HG02623 (cell line): ENCODE results near the gene NOP10.
A peak's percentile ranks its signal among the peaks of the same experiment; 100 is the strongest.
"Not testable (repeated sequence)": the region's sequence is repeated elsewhere in the genome, so short reads cannot be mapped to it uniquely, and the experiment has no call there.

Source experiments
- ATAC-seq: cut with Tn5 transposase; IDR thresholded peaks from one replicate; pipeline ENCODE4 v1.9.1; 2021; ENCODE audit warnings: moderate library complexity; ENCODE audit not compliant: unreplicated experiment

The NOP10 gene

GRCh38 chr15:34359416-34359815 lies 16.5 kb upstream of the NOP10 start:
- no peak for ATAC-seq

GRCh38 chr15:34358948-34359347 lies 16.0 kb upstream of the NOP10 start:
- ATAC-seq, result no peak

- ATAC-seq, result no peak
Measured at GRCh38 chr15:34358367-34358766, 15.4 kb upstream of the NOP10 start.

GRCh38 chr15:34357653-34358052 lies 14.7 kb upstream of the NOP10 start:
- ATAC-seq, result no peak

- ATAC-seq, result no peak
Measured at GRCh38 chr15:34355241-34355640, 12.3 kb upstream of the NOP10 start.

- no peak for ATAC-seq
Measured at GRCh38 chr15:34354286-34354685, 11.3 kb upstream of the NOP10 start.

- no peak for ATAC-seq
Measured at GRCh38 chr15:34353627-34354026, 10.7 kb upstream of the NOP10 start.

- not testable (repeated sequence) for ATAC-seq
Measured at GRCh38 chr15:34352996-34353395, 10.1 kb upstream of the NOP10 start.

DNA sequence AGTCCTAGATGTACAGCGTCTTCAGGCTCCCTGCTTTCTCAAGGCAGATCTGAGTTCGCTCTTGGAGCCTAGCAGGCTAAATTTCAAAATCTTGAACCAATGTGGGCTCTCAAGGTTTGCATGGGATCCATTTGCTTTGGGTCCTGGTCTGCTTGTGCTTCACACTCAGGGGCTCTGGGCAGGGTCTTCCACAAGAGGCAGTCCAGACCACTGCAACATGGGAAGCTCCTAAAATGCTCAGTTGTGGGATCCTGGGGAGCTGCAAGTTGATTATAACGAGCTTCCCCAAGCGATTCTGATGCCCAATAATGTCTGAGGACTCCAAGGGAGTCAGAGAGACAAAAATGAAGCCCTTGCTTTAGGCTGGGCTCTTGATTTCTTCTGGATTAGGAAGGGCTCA lies 6.8 kb upstream of the NOP10 start:
- ATAC-seq, result no peak

DNA sequence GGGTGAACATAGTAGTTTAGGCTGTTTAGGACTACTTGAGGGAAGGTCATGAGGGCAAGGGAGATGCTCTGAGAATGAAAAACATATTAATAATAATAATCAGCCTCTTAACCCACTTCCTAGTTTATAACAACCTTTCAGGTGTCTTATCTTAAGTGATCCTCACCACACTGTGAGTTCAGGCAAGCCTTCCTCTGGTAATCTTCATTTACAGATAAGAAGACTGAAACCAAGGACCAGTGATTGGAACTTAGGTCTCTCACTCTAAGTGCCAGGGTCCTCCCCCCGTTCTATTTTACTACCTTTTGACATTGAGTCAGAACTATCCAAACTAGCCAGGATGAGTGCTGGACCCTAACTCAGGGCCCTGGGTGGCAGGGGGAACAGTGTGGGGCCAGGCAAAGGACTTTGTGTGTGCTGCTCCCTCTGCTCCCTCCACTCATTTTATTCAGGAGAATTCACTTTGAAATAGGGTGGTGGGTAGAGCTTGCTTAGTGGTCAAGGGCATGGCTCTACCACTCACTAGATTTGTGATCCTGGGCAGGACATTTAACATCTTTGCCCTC lies 5.9 kb upstream of the NOP10 start:
- ATAC-seq, result no peak

- no peak for ATAC-seq
Measured at GRCh38 chr15:34347951-34348638, 5.2 kb upstream of the NOP10 start.

GRCh38 chr15:34342213-34342736 lies 661 bp downstream of the NOP10 start:
- ATAC-seq, result not testable (repeated sequence)

GRCh38 chr15:34341381-34342212 lies 1.3 kb downstream of the NOP10 start:
- no peak for ATAC-seq

DNA sequence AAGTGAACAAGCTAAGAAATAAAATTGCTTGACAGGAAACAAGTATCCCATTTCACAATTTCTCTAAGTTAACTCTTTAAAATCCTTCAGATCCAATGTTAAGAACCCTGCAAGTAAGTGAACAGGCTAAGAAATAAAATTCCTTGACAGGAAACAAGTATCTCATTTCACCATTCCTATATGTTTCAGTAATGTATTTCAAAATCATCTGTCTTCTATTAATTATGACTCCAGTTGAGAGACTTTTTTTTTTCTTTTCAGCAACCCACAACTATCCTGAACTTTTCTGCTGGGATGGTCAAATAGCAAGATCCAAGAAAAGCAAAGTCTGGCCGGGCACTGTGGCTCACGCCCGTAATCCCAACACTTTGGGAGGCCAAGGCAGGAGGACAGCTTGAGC lies 3.0 kb downstream of the NOP10 start:
- no peak for ATAC-seq

GRCh38 chr15:34338347-34338746 lies 4.6 kb downstream of the NOP10 start:
- ATAC-seq, result no peak

DNA sequence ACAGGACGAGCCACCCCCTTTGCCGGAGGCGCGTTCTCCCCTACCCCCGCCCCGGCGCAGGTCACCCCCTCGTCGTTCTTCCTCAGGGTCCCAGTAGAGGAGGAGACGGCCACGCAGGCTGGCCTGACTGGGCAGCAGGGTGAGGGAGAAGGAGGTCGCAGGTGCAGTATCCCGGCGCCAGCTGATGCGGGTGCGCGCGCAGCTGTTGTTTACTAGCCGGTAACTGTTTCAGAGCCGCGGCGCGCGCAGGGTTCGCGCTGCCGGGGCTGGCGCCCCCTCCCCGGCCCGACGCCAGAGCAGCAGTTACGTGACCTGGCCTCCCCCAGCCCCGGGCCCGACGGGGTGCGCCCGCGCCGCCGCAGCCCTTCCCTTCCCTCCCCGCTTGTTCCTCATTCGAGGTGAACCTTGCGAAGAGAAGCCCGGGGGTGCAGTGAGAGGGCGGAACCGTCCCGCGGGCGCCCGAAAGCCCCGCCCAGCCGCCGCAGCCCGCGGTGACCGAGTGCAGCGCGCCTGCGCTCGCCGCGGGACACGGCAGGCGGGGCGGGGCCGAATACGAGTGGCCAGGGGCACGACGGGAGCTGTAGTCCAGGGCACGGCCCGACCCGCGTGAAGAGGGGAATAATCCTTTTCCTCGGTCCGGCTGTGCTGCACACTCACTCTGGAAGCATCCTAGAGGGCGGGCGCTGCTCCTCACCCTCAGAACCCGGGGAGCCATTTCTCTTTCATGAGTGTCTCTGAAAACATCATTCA lies 5.2 kb downstream of the NOP10 start, which contains the start of gene SLC12A6:
Gene SLC12A6, minus strand, starts transcription at position 225 of the 750 bp plus-strand sequence. CDS start 1,101 bp downstream, outside the sequence.
- ATAC-seq, result peak; percentile 70

GRCh38 chr15:34336991-34337556 lies 5.9 kb downstream of the NOP10 start:
- peak; percentile 5 for ATAC-seq

- ATAC-seq, result no peak
Measured at GRCh38 chr15:34336231-34336990, 6.5 kb downstream of the NOP10 start.

- ATAC-seq, result no peak
Measured at GRCh38 chr15:34335176-34336032, 7.5 kb downstream of the NOP10 start.
